Neural cell (in vitro differentiated cells): ENCODE data around the gene RPL21.

ENCODE experiments used
- CTCF ChIP-seq: fragments of 450-650 bp; IDR thresholded peaks from 2 replicates; pipeline ENCODE4 v1.5.1; 2014; ENCODE audit warnings: antibody characterized with exemption, mild to moderate bottlenecking, moderate library complexity; ENCODE audit not compliant: poor library complexity, severe bottlenecking
- EP300 ChIP-seq: fragments of 450-650 bp; conservative IDR thresholded peaks from 2 replicates; pipeline ENCODE4 v1.6.1; 2014; ENCODE audit warnings: antibody characterized with exemption, mild to moderate bottlenecking, moderate library complexity; ENCODE audit not compliant: poor library complexity, severe bottlenecking
- EZH2 ChIP-seq: fragments of 200-600, 300-800 bp; shearing (Covaris generic), sonication (generic); IDR thresholded peaks from 2 replicates; pipeline ENCODE4 v1.6.1; 2014; ENCODE audit warnings: antibody characterized with exemption, low read length, borderline replicate concordance, mild to moderate bottlenecking; ENCODE audit not compliant: insufficient read depth, poor library complexity, severe bottlenecking
- MXI1 ChIP-seq: fragments of 450-650 bp; conservative IDR thresholded peaks from 2 replicates; pipeline ENCODE4 v1.6.1; 2014; ENCODE audit warnings: antibody characterized with exemption, mild to moderate bottlenecking; ENCODE audit not compliant: poor library complexity, severe bottlenecking
- POLR2AphosphoS5 ChIP-seq: IDR thresholded peaks from 2 replicates; pipeline ENCODE4 v1.6.1; 2012
- RAD21 ChIP-seq: fragments of 450-650 bp; conservative IDR thresholded peaks from 2 replicates; pipeline ENCODE4 v1.6.1; 2014; ENCODE audit warnings: antibody characterized with exemption, mild to moderate bottlenecking, moderate library complexity
- REST ChIP-seq: IDR thresholded peaks from 2 replicates; pipeline ENCODE4 v1.6.1; 2012; ENCODE audit warnings: borderline replicate concordance
- SMC3 ChIP-seq: fragments of 450-650 bp; conservative IDR thresholded peaks from 2 replicates; pipeline ENCODE4 v1.6.1; 2014; ENCODE audit warnings: antibody characterized with exemption, mild to moderate bottlenecking, moderate library complexity; ENCODE audit not compliant: poor library complexity
- TAF1 ChIP-seq: IDR thresholded peaks from 2 replicates; pipeline ENCODE4 v1.6.1; 2012; ENCODE audit warnings: low read depth

- no peak for TF ChIP-seq CTCF
- TF ChIP-seq EZH2, result no peak
- no peak for TF ChIP-seq REST
- TF ChIP-seq EP300, result no peak
- no peak for TF ChIP-seq POLR2AphosphoS5
- TF ChIP-seq TAF1, result no peak
- TF ChIP-seq RAD21, result no peak
- TF ChIP-seq MXI1, result no peak
- TF ChIP-seq SMC3, result no peak
Observed at GRCh38 chr13:27250833-27251165, 559 bp upstream of the RPL21 start.
